GM19351 (cell line): ENCODE results near the gene PLA2G1B.
A peak's percentile ranks its signal among the peaks of the same experiment; 100 is the strongest.

ENCODE experiments used
- ATAC-seq: cut with Tn5 transposase; IDR thresholded peaks from one replicate; pipeline ENCODE4 v1.9.1; 2021; ENCODE audit warnings: mild to moderate bottlenecking, moderate library complexity; ENCODE audit not compliant: unreplicated experiment

Gene PLA2G1B

GRCh38 chr12:120328228-120328627, 649 bp upstream of the PLA2G1B start:
- ATAC-seq = no peak

- no peak for ATAC-seq
These were observed 2.6 kb downstream of the PLA2G1B start for GRCh38 chr12:120324841-120325417.

DNA sequence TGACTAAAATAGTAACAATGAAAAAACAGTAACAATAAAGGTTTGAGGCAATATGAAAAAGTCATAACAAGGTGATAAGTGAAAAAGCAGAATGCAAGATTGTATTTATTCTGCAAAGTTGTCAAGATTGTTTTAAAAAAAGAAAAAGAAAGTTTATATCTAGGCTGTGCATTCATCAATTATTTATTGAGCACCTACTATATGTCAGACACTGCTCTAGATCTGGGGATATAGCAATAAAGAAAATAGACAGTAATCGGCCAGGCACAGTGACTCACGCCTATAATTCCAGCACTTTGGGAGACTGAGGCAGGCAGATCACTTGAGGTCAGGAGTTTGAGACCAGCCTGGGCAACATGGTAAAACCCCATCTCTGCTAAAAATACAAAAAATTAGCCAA, 3.8 kb downstream of the PLA2G1B start:
- no peak for ATAC-seq

- ATAC-seq = no peak
These were observed 6.0 kb downstream of the PLA2G1B start for GRCh38 chr12:120321382-120322202.

- peak; percentile 99 for ATAC-seq
These were observed 10.1 kb downstream of the PLA2G1B start for GRCh38 chr12:120317224-120318105.

DNA sequence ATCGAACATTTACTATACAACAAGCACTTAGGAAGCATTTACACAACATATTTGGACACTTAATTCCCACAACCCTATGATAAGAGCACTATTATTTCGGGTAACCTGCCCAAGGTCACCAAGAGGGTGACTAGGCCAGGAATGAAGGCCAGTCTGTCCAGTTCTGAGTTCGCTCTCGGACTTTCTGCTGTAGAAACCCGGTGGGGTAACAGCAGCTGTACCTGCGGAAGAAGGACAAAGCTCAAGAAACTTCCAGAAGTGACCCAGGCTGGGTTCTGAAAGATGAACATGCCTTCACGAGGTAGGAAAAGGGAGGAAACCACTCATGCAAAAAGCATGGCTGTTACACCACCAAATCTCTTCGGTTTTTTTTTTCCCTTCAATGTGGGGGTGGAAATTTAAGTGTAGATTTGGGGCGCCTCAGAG, 10.8 kb downstream of the PLA2G1B start:
- no peak for ATAC-seq

- ATAC-seq = no peak
These were observed 13.4 kb downstream of the PLA2G1B start for GRCh38 chr12:120314220-120314619.

- peak; percentile 98 for ATAC-seq
These were observed 25.4 kb downstream of the PLA2G1B start, which contains the start of gene SIRT4 for GRCh38 chr12:120301962-120302815. SIRT4 (plus strand) TSS chr12:120302321; CDS start chr12:120303562, 1,241 bp downstream.

DNA sequence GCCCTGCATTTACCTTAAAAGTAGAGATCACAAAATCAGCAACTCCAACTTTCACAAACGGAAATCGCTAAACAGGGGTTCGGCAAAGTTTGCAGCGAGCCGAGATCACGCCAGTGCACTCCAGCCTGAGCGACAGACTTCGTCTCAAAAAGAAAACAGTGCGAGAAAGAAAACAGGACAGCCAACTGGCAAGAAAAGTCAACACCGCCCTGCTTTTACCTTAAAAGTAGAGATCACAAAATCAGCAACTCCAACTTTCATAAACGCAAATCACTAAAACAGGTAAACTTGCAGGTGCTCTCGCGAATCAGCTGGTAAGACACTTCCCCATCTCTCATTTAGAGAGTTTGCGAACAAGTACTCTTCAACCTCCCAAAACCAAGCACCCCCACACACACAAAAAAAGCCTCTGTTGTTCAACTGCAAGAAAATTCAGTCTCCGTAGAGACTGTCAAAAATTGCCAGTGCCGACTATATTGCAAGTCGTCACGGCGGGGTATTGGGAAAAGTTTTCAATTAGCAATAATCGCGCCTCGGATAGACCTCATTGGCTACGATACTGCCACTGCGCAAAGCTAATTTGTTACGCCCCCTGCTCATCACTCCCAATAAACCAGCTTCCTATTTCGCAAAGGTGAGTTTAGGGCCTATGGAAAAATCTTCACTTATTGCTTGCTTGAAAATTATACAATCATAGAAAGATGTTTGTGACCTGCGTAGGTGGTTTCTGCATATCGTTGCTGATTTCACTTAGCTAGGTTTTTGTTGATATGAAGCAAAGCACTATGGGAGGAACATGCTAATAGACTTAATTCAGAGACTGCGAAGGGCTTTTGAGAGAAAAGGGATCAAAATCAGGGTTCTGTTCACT, 34.7 kb downstream of the PLA2G1B start, which contains the start of gene RNU4-1:
Gene RNU4-1 (minus strand): TSS at position 577 of the 871 bp plus-strand sequence.
- ATAC-seq = peak; percentile 52

DNA sequence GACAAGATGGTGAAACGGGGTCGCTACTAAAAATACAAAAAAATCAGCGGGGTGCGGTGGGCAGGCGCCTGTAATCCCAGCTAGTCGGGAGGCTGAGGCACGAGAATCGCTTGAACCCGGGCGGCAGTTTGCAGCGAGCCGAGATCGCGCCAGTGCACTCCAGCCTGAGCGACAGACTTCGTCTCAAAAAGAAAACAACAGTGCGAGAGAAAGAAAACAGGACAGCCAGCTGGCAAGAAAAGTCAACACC, 35.2 kb downstream of the PLA2G1B start:
- peak; percentile 3 for ATAC-seq

- no peak for ATAC-seq
These were observed 36.8 kb downstream of the PLA2G1B start for GRCh38 chr12:120290609-120291305.

- ATAC-seq = no peak
These were observed 40.1 kb downstream of the PLA2G1B start for GRCh38 chr12:120287491-120287890.

DNA sequence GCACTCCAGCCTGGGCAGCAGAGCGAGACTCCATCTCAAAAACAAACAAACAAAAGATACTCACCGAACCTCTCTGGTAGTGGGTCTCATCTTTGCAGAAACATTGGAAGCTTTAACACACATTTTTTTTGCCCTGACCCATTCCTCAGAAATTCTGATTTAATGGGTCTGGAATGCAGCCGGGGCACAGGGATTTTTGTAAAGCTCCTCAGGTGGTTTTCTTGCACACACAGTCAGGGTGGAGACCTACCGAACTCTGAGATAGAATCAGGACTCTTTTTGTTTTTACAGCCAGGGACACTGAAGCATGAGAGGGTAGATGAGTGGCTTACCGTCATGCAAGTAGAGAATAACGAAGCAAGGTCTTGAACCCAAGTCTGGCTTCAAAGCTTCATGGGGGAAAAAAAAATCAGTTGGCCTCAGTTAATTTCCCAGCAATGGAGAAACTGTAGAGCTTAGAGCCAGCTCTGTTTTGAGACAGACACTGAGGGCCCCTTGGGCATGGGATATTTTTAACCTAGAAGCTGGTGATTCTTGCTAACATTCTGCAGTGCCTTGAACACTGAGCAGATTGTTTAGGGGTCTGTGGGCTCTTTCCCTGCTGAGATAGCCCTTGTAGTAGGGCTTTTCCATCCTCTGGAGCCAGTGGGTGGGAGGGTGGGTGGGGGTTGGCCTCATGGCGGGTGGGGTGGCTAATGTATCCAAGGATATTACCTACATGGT, 40.6 kb downstream of the PLA2G1B start:
- ATAC-seq = no peak

GRCh38 chr12:120284381-120284780, 43.2 kb downstream of the PLA2G1B start:
- ATAC-seq = no peak

DNA sequence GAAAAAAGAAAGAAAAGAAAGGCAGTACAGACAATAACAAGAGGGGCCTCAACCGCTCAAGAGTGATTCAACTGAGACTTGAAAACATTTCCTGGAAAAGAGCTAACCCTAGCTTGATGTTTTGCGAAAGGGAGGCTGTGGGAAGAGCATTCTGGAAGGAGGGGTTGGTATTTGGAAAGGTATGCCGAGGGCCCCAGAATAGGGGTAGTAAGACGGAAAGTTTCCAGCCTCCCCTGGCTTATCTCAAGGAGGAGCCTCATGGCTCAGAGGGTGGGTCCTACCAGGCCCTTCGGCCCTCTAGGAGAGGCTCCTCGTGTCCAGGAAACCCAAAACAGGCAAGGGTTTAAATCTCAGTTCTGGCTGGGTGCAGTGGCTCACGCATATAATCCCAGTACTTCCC, 44.3 kb downstream of the PLA2G1B start:
- ATAC-seq = no peak

DNA sequence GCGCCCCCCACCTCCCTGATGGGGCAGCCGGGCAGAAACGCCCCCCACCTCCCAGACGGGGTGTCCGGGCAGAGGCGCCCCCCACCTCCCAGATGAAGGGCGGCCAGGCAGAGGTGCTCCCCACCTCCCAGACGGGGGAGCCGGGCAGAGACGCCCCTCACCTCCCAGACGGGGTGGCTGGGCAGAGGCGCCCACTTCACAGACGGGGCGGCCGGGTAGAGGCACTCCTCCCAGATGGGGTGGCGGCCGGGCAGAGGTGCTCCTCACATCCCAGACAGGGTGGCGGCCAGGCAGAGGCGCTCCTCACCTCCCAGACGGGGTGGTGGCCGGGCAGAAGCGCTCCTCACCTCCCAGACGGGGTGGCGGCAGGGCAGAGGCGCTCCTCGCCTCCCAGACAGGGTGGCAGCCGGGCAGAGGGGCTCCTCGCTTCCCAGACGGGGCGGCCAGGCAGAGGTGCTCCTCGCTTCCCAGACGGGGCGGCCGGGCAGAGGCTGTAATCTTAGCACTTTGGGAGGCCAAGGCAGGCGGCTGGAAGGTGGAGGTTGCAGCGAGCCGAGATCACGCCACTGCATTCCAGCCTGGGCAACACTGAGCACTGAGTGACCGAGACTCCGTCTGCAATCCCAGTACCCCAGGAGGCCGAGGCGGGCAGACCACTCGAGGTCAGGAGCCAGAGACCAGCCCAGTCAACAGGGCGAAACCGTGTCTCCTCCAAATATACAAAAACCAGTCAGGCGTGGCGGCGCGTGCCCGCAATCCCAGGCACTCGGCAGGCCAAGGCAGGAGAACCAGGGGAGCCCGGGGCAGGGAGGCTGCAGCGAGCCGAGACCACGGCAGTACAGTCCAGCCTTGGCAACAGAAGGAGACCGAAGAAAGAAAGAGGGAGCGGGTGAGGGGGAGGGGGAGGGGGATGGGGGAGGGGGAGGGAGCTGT, 49.2 kb downstream of the PLA2G1B start:
- ATAC-seq = no peak

DNA sequence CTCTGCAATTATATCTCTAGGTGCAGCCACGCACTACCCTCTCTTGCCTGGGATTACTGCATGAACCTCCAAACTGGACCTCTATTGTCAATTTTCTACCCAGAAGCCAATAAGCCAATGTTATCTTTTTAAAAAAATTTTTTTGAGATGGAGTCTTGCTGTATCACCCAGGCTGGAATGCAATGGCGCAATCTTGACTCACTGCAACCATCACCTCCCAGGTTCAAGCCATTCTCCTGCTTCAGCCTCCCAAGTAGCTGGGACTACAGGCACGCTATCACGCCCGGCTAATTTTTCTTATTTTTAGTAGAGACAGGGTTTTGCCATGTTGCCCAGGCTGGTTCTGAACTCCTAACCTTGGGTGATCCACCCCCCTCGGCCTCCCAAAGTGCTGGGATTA, 50.8 kb downstream of the PLA2G1B start:
- no peak for ATAC-seq
